IPS-18c (cell line): ENCODE measurements around the gene TBL1XR1.

Experiments
- H3K4me3 ChIP-seq: 2 replicates; pipeline ENCODE4 v1.7.0; 2013; ENCODE audit warnings: low read depth, mild to moderate bottlenecking, low read length, moderate library complexity; ENCODE audit not compliant: insufficient read depth
- H3K9me3 ChIP-seq: one replicate; pipeline ENCODE4 v1.6.1; 2013; ENCODE audit warnings: mild to moderate bottlenecking, low read length, moderate library complexity; ENCODE audit not compliant: control insufficient read depth, insufficient read depth

Gene TBL1XR1

DNA sequence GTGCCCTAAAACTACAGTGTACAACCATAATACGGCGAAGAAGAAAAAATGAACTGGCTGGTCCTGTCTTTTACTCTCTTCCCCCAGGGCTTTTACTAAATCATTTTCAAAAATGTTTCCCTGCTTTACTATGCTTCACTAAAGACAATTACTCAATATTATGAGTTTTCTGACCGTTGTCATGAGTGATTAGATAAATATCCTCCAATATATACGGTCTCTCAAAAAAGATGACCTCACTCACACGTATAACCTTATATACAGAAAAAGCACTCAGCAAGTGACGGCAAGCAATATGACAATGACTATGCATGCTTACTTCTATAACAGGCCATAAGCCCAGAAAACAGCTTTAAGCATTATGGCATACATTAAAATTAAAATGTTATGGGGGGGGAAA is 60.5 kb downstream of the TBL1XR1 start:
- no peak overlapping the region for H3K4me3 ChIP-seq
- no peaks in the 10 kb centered on the region for H3K9me3 ChIP-seq

DNA sequence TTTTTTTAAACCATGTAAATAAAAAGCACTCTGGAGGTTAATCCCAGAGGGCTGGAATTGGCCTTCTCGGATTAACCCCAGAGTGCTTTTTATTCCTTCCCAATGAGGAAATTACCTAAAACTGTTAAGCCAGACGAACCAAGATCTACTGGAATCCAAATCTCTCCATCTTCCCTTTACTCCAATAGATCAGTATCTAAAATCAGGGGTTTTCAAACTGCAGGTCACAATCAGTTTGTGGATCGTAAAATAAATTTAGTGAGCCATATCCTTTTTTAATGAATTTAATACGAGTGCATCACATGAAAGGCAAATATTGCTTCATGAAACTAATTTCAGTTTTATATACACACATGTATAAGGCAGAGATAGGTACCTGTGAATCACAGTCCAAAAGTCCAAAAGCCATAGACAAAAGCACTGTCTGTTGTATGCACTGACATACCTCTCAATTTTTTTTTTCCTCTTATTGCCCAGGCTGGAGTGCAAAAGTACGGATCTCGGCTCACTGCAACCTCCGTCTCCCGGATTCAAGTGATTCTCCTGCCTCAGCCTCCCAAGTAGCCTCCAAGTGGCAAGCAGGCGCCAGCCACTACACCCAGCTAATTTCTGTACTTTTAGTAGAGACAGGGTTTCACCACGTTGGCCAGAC is 61.3 kb downstream of the TBL1XR1 start:
- H3K4me3 ChIP-seq, result no peak overlapping the region

GRCh38 chr3:177134816-177135210 is 62.5 kb downstream of the TBL1XR1 start:
- no peak overlapping the region for H3K4me3 ChIP-seq
- H3K9me3 ChIP-seq, result no peaks in the 10 kb centered on the region

More for the DNA sequence above, 61.3 kb downstream of the TBL1XR1 start:
- H3K9me3 ChIP-seq, result no peaks in the 10 kb centered on the region

GRCh38 chr3:177133860-177134815 is 63.1 kb downstream of the TBL1XR1 start:
- no peak overlapping the region for H3K4me3 ChIP-seq
- H3K9me3 ChIP-seq, result no peaks in the 10 kb centered on the region

- Histone ChIP-seq H3K4me3 (no peak overlapping the region), H3K9me3 (no peaks in the 10 kb centered on the region)
These were observed 65.2 kb downstream of the TBL1XR1 start for GRCh38 chr3:177131927-177132636.

DNA sequence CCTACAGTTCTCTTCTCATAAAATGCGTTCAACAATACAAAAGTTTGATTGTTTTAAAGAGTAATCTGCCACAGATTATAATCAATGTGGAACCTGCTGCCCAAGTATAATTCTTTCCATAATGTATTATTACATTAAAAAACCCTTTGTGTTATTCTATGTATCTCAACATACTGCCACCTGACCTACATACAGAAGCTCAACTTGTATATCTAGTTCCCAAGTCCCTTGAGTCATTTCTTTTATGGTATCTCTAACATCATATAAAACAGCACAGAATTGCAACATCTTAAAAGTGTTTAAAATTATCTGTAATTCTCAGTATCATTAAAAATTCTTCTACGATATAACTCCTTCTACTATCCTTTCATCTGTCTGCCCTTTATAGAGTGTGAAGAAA is 70.3 kb downstream of the TBL1XR1 start:
- Histone ChIP-seq H3K4me3 (no peak overlapping the region), H3K9me3 (no peaks in the 10 kb centered on the region)

GRCh38 chr3:177126015-177126773 is 71.1 kb downstream of the TBL1XR1 start:
- no peaks in the 10 kb centered on the region for H3K9me3 ChIP-seq

DNA sequence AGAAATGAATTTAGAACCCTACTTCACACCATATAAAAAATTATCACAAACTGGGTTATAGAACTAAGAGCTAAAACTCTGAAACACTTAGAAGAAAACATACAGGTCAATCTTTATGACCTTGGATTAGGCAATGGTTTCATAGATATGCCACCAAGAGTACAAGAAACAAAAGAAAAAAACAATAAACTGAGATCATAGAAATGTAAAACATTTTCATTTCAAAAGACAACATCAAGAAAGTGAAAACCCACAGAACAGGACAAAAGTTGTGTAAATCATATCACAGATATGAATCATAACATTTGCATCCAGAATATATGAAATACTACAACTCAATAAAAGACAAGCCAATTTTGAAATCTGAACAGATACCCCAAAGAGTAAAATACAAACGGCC is 72.4 kb downstream of the TBL1XR1 start:
- H3K4me3 ChIP-seq, result no peak overlapping the region
- no peaks in the 10 kb centered on the region for H3K9me3 ChIP-seq

More at GRCh38 chr3:177126015-177126773, 71.1 kb downstream of the TBL1XR1 start:
- no peak overlapping the region for H3K4me3 ChIP-seq

- no peaks in the 10 kb centered on the region for H3K9me3 ChIP-seq
These were observed 73.5 kb downstream of the TBL1XR1 start for GRCh38 chr3:177123822-177124221.

DNA sequence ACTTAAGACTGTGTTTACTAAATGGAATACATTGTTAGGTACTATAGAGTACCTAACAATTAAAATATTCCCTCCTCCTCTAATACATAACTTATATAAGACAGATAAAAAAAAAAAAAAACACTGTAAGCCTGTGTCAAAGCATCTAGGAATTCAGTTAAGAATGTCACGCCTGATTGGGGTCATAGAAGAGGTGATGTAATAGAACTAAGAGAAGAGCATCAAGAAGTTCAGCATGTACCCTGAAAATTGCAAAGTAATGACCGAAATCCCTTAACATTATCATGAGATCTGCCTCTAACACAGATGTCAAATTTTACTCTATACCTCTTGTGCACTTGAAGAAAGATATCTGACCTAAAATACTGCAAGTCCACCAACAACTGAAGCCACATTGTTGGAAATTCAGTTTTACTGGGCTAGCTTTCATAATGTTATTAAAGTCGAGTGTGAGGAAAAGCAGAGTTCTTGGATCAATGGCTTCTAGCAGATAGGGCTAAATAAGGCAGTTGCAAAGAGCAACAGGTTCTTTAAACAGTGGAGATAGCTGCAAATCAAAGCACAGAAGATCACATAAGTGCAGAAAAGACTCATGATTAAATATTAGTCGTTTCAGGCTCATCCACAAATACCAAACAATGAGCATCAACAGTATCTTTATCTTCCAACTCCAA is 75.0 kb downstream of the TBL1XR1 start:
- Histone ChIP-seq H3K9me3 (no peaks in the 10 kb centered on the region), H3K4me3 (no peak overlapping the region)

More at GRCh38 chr3:177123822-177124221, 73.5 kb downstream of the TBL1XR1 start:
- no peak overlapping the region for H3K4me3 ChIP-seq

DNA sequence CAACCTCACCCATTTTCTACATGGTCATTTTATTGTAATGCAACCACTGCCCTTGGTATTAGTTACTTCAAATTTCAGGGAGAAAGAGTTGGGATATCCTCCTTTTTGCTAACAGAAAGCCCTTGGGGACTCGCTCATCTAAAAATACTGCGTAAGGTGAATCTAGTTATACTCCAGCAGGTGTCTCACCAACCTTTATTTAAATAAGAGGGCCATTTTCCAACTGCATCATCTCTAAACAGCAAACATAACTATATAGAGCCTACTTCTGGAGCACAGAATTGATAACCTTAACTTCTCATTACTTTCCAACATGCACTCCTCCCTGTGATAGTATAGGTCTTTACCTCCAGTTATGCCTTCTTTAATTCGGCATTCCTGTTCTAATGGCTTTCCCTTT is 77.5 kb downstream of the TBL1XR1 start:
- H3K4me3 ChIP-seq, result no peak overlapping the region

GRCh38 chr3:177114253-177114652 is 83.0 kb downstream of the TBL1XR1 start:
- Histone ChIP-seq H3K4me3 (no peak overlapping the region), H3K9me3 (no peaks in the 10 kb centered on the region)

More for the DNA sequence above, 77.5 kb downstream of the TBL1XR1 start:
- no peaks in the 10 kb centered on the region for H3K9me3 ChIP-seq

GRCh38 chr3:177111541-177111949 is 85.7 kb downstream of the TBL1XR1 start:
- H3K9me3 ChIP-seq, result no peaks in the 10 kb centered on the region
- no peak overlapping the region for H3K4me3 ChIP-seq

DNA sequence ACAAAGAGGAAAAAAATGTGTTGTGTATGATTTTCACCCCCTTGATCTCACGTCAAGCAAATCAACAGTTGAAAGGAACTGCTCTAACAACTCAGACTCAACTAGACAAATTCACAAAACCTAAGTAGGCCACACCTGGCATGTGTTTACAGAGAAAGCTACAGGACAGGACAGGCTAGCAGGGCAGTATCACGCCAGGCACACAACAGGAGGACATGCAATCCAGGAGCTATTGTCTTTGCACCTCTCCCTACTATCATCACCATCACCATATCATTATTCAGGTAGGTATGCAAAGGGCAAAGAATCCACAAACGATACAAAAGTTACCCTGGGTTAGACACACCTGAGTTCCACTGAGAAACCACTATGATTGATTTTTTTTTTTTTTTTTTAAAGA is 86.4 kb downstream of the TBL1XR1 start:
- Histone ChIP-seq H3K4me3 (no peak overlapping the region), H3K9me3 (no peaks in the 10 kb centered on the region)

- Histone ChIP-seq H3K9me3 (no peaks in the 10 kb centered on the region), H3K4me3 (no peak overlapping the region)
These were observed 86.9 kb downstream of the TBL1XR1 start for GRCh38 chr3:177110386-177110785.

DNA sequence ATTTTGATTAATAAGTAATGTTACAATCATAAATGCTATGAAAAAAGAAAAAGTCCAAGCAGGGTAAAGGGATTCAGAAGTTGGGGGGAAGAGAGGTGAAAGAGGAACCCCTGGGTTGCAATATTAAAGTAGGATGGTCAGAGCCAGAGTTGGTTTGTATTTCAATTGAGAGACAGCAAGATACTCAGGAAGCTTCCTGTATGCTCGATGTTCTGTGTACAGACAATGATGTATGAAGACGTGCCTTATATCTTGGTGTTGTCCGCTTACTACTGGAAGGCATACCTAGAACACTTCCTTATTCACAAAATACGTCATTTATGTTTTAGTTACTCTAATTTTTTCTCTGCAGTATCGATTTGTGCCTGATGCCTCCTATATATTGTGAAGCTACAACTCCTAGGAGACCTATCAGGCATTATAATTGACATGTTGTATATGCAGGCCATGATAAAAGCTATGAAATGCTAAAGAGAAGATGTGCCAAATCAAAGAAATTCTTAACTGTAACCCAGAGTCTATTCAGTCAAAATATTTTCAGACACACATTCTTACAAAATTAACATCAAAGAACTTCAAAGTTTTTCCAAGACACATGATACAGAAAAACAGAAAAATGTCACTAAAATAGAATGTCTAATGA is 87.5 kb downstream of the TBL1XR1 start:
- H3K4me3 ChIP-seq, result no peak overlapping the region

More for the DNA sequence above, 87.5 kb downstream of the TBL1XR1 start:
- no peaks in the 10 kb centered on the region for H3K9me3 ChIP-seq
